HG03139 (cell line): Measurements from ENCODE around the gene TM9SF3.
A peak's percentile ranks its signal among the peaks of the same experiment; 100 is the strongest.

Experiments
- ATAC-seq: cut with Tn5 transposase; IDR thresholded peaks from one replicate; pipeline ENCODE4 v1.9.1; 2021; ENCODE audit not compliant: unreplicated experiment

TM9SF3 gene

DNA sequence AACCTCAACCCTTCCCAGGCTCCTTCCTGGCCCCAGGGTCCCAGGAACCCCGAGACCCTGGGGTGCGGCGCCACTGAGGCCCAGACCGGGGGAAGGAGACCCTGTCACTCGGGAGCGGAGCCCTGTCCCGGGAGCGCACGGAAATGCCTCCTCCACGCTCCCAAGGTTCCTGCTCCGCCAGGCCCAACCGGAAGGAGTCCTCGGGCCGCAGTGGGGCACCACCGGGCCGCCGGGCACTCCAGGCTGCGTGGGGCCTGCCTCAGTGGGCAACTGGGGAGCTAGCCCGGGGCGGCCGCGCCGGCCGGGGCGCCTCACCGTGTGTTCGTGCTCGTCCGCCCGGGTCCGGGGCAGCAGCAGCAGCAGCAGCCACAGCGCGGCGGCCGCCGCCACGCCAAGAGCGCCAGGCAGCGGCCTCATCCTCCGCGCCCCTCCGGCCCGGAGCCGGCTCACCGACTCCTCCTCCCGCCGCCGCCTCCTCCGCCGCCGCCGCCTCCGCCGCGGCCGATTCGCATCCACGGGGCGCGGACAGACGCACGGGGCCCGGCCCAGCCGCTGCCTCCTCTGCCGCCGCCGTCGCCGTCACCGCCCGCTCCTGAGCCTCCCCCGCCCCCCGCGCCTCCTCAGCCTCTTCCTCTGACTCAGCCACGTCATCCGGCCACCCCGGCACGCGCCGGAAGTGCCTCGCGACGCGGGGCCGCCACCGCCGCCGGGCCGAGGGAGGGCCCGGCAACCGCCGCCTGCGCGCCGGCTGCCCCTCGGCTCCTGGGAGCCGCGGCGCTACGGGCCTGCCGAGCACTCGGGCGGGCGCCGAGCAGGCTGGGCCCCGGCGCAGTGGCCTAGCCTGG, at the start of gene TM9SF3:
TM9SF3 (minus strand) TSS at position 594 of the 845 bp plus-strand sequence; CDS start at position 417, 177 bp downstream.
- ATAC-seq = peak; percentile 65

DNA sequence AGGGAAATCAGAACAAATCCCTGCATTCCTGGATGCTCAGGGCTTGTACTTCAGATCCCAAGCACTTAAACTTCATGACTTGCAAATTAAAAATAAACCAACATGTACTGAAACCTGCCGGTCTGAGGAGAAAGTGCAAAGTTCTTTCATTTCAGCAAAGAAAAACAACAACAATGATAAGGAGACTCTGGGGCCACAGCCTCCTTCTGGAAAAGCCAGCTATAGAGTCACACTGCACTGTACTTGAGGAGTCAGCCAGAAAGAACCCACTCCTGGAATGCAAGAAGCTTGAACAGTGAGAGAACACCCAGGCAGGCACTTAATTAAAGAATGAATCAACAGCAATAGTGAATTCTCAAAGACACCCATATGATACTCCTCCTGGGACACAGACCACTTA, 49.7 kb upstream of the TM9SF3 start:
- no peak for ATAC-seq

DNA sequence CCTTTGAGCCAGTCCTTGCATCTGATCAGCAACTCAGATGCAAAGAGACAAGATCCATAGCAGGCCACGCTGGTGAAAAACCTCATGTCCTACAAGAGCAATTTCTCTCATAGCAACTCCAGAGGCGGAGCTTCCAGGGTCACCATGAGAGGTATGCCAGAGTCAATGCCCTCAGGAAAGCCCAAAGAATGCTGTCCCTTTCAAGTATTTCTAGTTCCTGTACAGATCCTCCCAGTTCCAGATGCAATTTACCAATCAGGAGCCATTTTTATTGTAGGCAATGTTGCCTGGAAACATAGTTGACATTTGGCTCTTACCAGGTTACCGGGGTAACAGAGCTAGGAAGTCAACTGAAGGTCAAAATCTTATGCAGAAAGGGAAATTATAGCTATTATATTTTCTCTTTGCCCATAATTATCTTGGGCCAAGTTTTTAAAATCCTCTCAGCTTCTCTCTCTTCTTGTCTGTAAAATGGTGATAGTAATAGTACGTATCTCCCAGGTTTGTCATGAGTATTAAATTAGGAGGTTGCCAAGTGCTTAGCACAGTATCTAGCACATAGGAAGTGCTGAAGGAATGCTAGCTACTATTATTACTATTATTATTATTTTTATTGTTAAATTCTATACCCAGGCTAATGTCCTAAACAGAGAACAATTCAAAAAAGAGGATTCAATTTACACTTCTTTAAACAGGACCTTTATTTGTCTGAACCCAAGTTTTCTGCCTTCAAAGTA, 46.3 kb upstream of the TM9SF3 start:
- no peak for ATAC-seq

DNA sequence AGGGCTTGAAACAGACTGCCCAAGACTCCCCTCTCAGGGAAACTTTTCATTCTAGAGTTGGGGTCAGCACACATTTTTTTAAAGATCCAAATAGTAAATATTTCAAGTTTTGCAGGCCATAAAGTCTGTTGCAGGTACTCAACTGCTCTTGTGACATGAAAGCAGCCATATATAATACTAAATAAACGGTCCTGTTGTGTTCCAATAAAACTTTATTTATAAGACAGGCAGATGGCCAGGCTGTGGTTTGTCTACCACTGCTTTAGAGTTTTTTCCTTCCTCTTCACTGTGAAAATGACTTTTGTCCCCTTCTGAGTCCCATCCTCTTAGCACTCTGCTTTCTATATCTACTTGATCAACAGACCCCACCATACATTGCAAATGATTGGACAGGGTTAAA, 40.5 kb upstream of the TM9SF3 start:
- ATAC-seq = no peak

- no peak for ATAC-seq
These were observed 40.0 kb upstream of the TM9SF3 start for GRCh38 chr10:96626795-96627194.

- no peak for ATAC-seq
These were observed 38.4 kb upstream of the TM9SF3 start for GRCh38 chr10:96625173-96625572.

GRCh38 chr10:96622013-96622787, 35.4 kb upstream of the TM9SF3 start:
- ATAC-seq = no peak

- ATAC-seq = no peak
These were observed 33.3 kb upstream of the TM9SF3 start for GRCh38 chr10:96619796-96620773.

DNA sequence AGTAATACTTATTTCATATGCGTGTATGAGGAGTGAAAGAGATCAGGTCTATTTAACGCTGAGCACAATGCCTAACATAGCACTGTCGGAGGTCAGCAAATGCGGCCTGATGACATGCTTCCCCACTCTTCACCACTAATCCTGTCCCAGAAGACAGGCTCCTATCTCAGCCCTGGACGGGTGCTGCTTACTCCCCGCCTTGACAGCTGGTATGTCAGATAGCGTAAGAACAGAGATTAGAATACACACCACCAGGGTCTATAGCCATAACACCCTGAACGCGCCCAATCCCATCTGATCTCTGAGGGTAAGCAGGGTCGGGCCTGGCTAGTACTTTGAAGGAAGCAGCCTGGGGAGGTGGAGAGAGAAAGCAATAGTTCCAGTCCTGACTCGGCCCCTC, 32.3 kb upstream of the TM9SF3 start:
- ATAC-seq = no peak

DNA sequence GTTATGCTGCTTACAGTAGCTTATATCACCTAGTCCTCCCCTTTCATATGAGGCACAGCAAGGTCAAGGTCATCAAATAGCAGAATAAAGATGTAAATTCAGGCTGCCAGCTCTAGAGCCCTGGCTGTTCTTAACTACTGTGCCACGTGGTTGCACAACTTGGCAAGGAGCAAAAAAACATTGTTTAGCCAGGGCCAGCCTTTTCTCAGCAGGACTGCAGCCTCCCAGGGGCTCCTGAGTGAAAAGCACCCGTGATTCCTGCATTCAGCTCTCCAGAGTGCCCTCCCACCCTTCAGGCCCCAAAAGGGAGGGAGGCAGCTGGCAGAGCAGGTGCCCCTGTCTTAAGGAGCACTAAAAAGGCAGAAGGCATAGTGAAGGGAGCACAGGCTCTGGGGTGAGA, 31.8 kb upstream of the TM9SF3 start:
- no peak for ATAC-seq

DNA sequence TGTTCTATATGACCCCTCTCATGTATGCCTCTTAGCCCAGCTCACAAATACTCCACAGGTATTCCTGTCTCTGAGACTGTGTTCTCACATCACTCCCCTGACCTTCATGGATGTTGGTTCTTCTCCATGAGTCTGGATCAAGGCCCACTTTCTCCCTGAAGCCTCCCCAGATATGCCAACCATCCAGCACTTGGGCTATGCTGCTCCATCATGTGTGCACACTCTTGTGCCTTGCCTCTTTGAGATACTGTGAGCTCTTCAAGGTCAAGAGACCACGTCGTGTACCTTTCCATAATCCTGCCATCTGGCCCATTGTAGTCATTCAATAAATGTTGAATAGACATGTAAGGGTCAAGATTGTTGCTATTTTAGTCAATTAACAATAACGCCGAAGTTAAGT, 30.1 kb upstream of the TM9SF3 start:
- no peak for ATAC-seq

- no peak for ATAC-seq
These were observed 27.7 kb upstream of the TM9SF3 start for GRCh38 chr10:96614515-96614914.

GRCh38 chr10:96613576-96613975, 26.8 kb upstream of the TM9SF3 start:
- no peak for ATAC-seq

- ATAC-seq = no peak
These were observed 25.4 kb upstream of the TM9SF3 start for GRCh38 chr10:96612055-96612830.

DNA sequence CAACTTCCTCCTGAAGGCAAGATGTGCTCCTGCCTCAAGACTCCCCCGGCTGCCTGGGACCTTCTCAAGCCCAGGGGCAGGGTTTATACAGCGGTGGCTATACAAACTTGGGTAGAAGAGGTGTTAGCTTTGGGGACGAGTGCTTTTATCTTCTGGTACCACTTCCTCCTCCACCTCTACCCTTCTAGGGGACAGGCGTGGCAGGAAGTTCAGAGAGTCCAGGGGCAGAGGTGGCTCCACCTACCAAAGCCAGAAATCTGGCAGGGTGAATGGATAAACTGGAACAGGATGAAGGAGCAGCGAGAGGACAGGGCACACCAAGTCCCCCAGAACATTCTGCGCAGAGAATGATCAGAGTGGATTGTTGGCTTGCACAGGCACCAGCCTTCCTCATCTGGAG, 24.0 kb upstream of the TM9SF3 start:
- no peak for ATAC-seq

DNA sequence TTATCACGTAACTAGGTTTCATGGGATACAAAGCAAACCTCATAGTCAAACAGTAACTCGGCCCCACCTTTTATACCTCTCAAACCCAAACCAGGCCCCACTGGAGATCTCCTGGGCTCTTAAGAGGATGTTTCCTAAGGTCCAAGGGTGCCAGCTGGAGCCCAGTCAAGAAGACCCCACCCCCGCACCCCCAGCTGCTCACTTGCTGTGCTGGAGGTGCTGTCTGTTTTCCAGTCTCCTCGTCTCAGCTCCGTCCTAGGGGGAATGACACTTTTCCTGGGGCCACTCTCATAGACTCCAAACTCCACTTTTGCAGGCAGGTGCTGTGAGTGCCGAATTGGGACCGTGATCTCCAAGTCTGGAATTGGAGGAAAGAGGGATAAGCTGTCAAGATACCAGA, 22.7 kb upstream of the TM9SF3 start:
- ATAC-seq = no peak

- ATAC-seq = no peak
These were observed 22.0 kb upstream of the TM9SF3 start for GRCh38 chr10:96608805-96609204.

GRCh38 chr10:96608262-96608661, 21.4 kb upstream of the TM9SF3 start:
- ATAC-seq = no peak

GRCh38 chr10:96606946-96607345, 20.1 kb upstream of the TM9SF3 start:
- no peak for ATAC-seq

- ATAC-seq = no peak
These were observed 19.4 kb upstream of the TM9SF3 start for GRCh38 chr10:96606216-96606615.
